ENCODE data around the gene CDK5R1.
A peak's percentile ranks its signal among the peaks of the same experiment; 100 is the strongest.

CDK5R1 gene

DNA sequence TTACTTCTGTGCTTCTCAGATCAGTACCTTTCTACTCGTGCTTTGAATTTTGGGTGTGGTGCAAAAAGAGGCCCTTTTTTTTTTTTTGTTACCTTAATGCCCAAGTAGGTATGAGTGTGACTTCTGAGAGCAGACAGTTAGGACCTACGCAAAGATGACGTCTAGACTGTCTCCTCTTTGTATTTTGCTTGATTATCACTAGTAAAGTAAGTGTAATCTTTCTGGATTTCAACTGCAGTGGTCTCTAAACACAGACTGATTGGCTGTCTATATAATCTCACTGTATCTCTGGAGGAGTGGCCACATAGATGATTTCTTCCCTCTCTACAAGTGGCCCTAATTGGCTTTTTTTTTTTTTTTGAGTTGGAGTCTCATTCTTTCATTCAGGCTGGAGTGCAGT is 11.5 kb upstream of the CDK5R1 start:
- DNase-seq = no peak

DNA sequence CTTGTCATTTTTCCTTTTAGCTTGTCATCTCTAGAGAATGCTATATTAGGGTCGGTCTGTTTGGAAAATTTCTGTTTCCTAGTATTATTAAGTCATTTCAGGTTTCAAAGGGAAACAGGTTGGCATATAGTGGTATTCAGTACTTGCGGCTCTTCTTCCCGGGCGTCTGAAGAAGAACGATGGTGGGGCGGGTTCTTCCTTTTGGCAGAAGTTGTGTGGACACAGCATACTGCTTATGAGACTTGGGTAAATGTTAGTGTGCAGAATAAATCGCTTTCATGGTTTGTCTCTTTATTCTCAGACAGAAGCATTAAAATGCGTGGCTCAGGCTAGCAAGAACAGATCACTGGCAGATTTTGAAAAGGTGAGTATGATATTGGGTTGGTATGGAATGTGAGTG is 9.6 kb upstream of the CDK5R1 start:
- no peak for DNase-seq

GRCh38 chr17:32479074-32479617 is 7.6 kb upstream of the CDK5R1 start:
- no peak for DNase-seq

DNA sequence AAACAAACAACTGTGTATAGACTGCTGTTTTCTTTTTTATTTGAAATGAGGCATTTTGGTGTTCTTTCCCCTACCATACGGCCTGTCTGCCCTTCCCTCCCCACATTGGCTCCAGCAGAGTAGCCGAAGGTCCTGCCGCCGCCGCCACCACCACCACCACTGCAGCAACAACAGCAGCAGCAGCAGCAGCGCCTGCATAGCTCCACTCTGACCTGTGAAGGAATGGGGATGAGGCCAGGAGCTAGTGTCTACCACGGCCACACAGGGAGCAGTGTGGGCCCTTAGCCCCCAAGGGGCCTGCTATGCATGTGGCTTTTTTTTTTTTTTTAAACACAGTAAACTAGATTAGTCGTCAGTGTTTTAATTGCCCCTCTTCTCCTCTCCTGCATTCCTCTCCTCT is 5.6 kb upstream of the CDK5R1 start:
- no peak for DNase-seq

GRCh38 chr17:32482568-32483320 is 4.0 kb upstream of the CDK5R1 start:
- no peak for DNase-seq

GRCh38 chr17:32483451-32484019 is 3.3 kb upstream of the CDK5R1 start:
- DNase-seq = peak; percentile 61 to 72

- DNase-seq = no peak
These were observed 2.7 kb upstream of the CDK5R1 start for GRCh38 chr17:32484041-32484461.

DNA sequence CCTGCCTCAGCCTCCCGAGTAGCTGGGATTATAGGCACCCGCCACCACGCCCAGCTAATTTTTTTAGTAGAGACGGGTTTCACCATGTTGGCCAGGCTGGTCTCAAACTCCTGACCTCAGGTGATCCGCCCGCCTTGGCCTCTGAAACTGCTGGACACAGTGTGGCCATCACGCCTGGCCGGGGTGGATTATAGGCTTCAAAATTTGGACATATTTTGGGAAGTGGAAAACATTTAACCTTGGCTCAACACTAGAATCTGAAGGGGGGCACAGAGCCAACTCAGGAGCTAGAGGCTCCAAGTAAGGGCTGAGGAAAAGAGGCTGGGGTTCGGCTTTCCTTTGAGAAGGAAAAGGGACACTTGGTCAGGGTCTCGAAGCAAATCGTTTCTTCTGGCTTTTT is 2.2 kb upstream of the CDK5R1 start:
- DNase-seq = no peak

DNA sequence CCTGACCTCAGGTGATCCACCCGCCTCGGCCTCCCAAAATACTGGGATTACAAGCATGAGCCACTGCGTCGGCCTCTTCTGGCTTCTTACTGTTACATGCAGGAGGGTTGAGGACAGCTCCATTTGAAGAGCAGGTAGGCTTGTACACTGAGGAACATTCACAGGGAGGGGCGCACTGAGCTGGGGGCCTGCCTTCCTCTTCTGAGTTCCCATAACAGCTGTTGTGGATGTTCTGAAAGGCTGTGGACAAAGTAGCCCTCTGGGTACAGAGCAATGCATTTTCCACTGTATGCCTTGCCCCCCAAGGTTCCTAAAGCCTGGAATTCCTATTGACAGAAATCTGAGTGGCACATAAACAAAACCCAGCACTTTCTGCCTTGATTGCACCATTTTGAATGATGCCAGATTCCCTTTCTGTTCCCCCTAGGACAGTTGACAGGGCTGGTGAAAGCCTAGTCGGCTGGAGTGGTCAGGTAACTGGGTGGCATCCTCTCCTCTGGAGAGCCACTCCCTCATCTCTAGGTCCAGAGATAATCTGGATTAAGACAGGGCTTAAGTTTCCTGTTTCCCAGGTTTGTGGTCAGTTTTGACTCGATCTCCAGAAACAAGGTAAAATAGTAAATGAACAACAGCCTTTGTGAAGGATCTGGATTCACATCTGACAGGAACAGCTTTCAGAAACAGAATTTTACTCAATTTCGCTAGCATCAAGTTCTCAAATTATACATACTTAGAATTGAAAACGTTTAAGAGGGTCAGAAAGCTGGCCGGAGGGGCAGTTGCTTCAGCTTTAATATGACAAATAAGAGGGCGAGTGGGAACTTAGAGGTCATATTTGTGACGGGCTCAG is 1.3 kb upstream of the CDK5R1 start:
- DNase-seq = no peak

DNA sequence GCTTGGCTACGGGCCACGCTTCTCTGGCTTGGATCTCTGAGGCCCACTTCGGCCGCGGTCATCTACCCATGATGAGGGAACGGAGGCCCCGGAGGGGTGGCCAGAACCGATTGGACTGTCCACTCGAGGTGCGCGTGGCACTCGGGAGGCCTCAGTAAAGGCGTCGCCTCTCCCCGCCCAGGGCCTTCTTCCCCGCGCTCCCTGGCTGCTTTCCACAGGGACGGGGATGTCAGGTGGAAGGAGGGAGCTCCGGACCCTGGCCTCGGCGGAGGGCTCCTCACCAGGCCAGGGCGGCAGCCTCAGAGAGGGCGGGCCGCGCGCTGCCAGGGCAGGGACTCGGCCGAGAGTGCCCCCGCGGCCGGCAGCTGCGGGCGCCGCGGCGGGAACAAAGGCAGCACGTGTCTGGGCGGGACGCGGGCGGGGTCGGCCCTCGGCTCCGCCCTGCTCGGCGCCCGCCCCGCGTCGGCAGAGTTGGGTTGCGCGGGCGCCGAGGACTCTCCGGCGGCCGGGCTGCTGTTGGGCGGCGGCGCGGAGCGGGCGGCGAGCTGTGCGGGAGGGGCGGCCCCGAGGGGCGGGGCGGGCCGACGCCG is 587 bp upstream of the CDK5R1 start:
- DNase-seq = peak; percentile 62 to 69

GRCh38 chr17:32487473-32488176 is 832 bp downstream of the CDK5R1 start:
- DNase-seq = no peak

DNA sequence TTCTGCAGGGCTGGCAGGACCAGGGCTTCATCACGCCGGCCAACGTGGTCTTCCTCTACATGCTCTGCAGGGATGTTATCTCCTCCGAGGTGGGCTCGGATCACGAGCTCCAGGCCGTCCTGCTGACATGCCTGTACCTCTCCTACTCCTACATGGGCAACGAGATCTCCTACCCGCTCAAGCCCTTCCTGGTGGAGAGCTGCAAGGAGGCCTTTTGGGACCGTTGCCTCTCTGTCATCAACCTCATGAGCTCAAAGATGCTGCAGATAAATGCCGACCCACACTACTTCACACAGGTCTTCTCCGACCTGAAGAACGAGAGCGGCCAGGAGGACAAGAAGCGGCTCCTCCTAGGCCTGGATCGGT is 1.4 kb downstream of the CDK5R1 start:
- DNase-seq = no peak

GRCh38 chr17:32488604-32489180 is 1.9 kb downstream of the CDK5R1 start:
- no peak for DNase-seq

GRCh38 chr17:32489320-32490100 is 2.7 kb downstream of the CDK5R1 start:
- DNase-seq = no peak

GRCh38 chr17:32490101-32490482 is 3.3 kb downstream of the CDK5R1 start:
- no peak for DNase-seq

DNA sequence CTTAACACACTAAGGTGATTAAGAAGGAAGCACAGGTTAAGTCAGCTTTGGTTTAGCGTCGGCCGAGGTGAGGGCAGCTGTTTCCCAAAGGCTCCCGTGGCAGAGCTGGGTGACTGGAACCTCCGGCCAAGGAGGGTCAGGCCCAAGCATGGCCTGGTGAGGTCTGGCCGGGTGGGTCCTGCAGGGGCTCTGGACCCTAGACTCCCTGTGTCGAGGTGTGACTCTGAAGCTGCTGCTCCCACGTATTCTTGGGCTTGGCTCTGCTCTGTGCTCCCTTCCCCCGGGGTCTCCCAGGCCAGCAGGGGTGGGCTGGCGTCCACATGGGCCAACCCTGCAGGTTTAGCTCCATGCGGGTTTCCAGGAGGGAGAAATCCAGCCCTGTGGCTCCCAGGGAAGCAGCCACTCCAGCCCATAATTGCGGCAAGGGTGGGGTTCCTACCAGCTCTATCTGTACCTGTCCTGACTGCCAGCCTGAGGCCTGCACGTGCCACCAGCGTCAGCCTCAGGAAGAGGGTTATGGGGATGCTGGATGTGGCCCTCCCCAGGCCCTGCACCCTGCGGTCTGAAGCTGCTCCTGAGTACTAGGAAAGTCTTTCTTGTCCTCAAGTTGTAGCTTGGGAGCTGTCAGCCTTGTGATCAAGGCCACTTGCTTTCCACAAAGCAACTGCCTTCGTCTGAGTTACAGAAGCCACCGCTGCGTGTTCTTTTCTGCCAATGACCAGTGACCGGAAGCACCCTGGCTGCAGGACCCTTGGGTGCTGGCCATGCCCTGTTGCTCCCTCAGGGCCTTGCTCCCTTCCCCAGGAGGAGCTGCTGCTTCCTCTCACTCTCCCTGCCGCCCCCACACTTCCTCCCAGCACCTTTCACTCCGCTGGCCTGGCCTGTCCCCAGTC is 4.8 kb downstream of the CDK5R1 start:
- no peak for DNase-seq

DNA sequence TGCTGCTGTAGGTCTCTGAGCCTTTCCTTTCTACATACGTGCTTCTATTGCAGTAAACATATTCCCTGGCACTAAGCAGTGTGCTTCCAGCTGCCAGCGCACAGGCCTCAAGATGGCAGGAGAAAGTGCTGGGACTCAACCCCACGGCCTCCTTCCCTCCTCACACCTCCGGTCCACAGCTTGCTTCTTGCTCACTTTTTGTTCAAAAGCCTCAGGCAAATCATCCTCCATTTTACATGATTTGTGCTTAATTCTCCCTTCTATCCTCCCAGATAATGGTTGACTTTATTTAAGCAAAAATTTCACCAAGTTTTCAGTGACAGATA is 5.4 kb downstream of the CDK5R1 start:
- DNase-seq = no peak

GRCh38 chr17:32492648-32493289 is 6.0 kb downstream of the CDK5R1 start:
- DNase-seq = no peak

- DNase-seq = no peak
These were observed 6.8 kb downstream of the CDK5R1 start for GRCh38 chr17:32493571-32493970.

GRCh38 chr17:32493976-32494513 is 7.3 kb downstream of the CDK5R1 start:
- DNase-seq = no peak

All from CD4-positive, alpha-beta T cell treated with Interleukin-4 for 1 hour (primary cell).